SU-DHL-6 (cell line): ENCODE data around the gene OR2F1.

Experiments used
- EZH2phosphoT487 ChIP-seq: fragments of 200-600 bp; sonication (generic), shearing (Covaris generic); conservative IDR thresholded peaks from 2 replicates; pipeline ENCODE4 v1.6.1; 2018; ENCODE audit warnings: mild to moderate bottlenecking, antibody characterized with exemption, low read length, moderate library complexity, mixed read lengths
- TF ChIP-seq, protein P1 (sequence below): fragments of 200-600 bp; sonication (generic); IDR thresholded peaks from one replicate; pipeline ENCODE4 v1.5.1; 2017; ENCODE audit warnings: antibody characterized with exemption, mild to moderate bottlenecking, low read length, moderate library complexity; ENCODE audit not compliant: insufficient read depth, poor library complexity, severe bottlenecking

DNA sequence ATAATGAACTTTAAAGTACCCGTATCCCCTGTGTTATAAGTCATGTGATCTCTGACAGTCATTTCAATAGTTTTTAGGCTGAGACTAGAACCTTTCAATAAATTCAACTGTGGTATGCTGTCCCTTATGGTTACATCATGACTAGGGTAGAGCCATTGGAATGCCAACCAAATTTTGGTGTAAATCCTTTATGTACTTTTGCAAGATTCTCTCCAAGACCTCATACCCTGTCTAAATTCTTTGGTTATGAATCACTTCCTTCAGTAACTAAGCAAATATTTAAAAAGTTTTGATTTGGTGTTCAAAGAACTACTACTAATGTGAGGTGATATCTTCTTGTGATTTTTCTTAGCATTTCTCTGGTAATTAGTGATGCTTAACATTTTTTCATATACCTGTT lies 24.7 kb downstream of the OR2F1 start:
- TF ChIP-seq, protein P1, sequence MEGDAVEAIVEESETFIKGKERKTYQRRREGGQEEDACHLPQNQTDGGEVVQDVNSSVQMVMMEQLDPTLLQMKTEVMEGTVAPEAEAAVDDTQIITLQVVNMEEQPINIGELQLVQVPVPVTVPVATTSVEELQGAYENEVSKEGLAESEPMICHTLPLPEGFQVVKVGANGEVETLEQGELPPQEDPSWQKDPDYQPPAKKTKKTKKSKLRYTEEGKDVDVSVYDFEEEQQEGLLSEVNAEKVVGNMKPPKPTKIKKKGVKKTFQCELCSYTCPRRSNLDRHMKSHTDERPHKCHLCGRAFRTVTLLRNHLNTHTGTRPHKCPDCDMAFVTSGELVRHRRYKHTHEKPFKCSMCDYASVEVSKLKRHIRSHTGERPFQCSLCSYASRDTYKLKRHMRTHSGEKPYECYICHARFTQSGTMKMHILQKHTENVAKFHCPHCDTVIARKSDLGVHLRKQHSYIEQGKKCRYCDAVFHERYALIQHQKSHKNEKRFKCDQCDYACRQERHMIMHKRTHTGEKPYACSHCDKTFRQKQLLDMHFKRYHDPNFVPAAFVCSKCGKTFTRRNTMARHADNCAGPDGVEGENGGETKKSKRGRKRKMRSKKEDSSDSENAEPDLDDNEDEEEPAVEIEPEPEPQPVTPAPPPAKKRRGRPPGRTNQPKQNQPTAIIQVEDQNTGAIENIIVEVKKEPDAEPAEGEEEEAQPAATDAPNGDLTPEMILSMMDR = no peak
- TF ChIP-seq EZH2phosphoT487 = no peak
